AG04449 (cell line): ENCODE data around the gene PLA2G4C.

Experiments
- CTCF ChIA-PET: fragments of 350-600 bp; formaldehyde crosslinking; extraction: SDS; loops from one replicate; lab custom pipeline; 2021; ENCODE audit warnings: antibody characterized with exemption; lab: Yijun Ruan, JAX
- POLR2A ChIA-PET: fragments of 400-600, 350-600 bp; formaldehyde crosslinking; extraction: SDS; loops from one replicate; lab custom pipeline; 2020; ENCODE audit warnings: antibody characterized with exemption, inconsistent platforms; lab: Yijun Ruan, JAX
- DNase-seq: peaks from one replicate; pipeline ENCODE4 v3.0.0-alpha.2; 2010; ENCODE audit warnings: low read depth, low spot score
- H3K4me3 ChIP-seq: 2 replicates; pipeline ENCODE4 v1.5.1; 2011; ENCODE audit warnings: low read depth, mild to moderate bottlenecking, control low read depth, low read length
- TF ChIP-seq, protein P1 (sequence below): IDR thresholded peaks from one replicate; pipeline ENCODE4 v1.5.1; 2011; ENCODE audit warnings: mild to moderate bottlenecking, moderate library complexity, low read length, control low read depth, inconsistent platforms; ENCODE audit not compliant: insufficient read depth; ENCODE audit errors: missing control alignments

The PLA2G4C gene

DNA sequence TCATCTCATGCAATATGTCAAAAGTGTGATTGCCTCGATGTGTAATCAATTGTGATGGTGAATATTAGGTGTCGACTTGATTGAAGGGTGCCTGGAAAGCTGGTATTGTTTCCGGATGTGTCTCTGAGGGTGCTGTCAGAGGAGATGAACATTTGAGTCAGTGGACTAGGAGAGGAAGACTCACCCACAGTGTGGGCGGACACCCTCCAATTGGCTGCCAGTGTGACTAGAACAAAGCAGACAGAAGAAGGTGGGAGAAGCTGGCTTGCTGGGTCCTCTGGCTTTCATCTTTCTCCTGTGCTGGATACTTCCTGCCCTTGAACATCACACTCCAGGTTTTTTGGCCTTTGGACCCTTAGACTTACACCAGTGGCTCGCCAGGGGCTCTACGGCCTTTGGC, 51.3 kb downstream of the PLA2G4C start:
- CTCF ChIA-PET: interaction anchor here (0.8 kb wide), 1 partner anchor 16 kb away, joined by 5 read pairs; no protein-coding TSS in a partner anchor
- DNase-seq: no peak

DNA sequence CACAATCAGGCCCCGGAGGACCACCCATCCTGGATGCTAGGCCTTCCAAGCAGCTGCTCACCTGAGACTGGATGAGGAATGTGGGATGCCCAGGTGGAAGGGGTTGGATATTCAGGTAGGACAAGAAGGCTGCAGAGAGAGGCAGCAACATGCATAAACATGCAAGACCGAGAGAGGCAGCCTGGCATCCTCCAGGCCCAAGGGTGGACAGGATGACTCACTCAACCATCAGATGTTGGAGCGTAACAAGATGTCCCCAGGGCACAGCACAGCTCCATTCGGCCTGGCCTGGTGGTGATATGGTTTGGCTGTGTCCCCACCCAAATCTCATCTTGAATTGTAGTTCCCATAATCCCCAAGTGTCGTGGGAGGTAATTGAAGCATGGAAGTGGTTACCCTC, 56.8 kb downstream of the PLA2G4C start:
- DNase-seq: no peak
- no peak overlapping the region for H3K4me3 ChIP-seq
- TF ChIP-seq, protein P1, sequence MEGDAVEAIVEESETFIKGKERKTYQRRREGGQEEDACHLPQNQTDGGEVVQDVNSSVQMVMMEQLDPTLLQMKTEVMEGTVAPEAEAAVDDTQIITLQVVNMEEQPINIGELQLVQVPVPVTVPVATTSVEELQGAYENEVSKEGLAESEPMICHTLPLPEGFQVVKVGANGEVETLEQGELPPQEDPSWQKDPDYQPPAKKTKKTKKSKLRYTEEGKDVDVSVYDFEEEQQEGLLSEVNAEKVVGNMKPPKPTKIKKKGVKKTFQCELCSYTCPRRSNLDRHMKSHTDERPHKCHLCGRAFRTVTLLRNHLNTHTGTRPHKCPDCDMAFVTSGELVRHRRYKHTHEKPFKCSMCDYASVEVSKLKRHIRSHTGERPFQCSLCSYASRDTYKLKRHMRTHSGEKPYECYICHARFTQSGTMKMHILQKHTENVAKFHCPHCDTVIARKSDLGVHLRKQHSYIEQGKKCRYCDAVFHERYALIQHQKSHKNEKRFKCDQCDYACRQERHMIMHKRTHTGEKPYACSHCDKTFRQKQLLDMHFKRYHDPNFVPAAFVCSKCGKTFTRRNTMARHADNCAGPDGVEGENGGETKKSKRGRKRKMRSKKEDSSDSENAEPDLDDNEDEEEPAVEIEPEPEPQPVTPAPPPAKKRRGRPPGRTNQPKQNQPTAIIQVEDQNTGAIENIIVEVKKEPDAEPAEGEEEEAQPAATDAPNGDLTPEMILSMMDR: no peak
- ChIA-PET CTCF (no interaction called here), POLR2A (no interaction called here)

More for the DNA sequence above, 51.3 kb downstream of the PLA2G4C start:
- POLR2A ChIA-PET: no interaction called here
- no peak overlapping the region for H3K4me3 ChIP-seq
- TF ChIP-seq, protein P1: no peak

DNA sequence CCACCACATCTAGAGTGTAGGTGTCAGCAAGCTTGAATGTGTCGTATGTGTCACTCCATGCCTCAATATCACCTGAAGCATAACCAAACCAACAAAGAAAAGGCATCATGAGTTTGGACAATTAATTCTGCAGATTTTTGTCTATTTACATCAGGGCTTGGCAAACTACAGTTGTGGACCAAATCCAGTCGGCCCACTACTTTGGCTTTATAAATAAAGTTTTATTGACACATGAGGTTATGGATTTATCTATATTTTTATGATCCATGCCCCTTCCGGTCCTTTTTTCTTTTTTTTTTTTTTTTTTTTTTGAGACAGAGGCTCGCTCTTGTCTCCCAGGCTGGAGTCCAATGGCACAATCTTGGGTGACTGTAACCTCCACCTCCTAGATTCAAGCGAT, 57.5 kb downstream of the PLA2G4C start:
- POLR2A ChIA-PET: no interaction called here
- TF ChIP-seq, protein P1: no peak
- H3K4me3 ChIP-seq: no peak overlapping the region
- CTCF ChIA-PET: no interaction called here
- DNase-seq: no peak

DNA sequence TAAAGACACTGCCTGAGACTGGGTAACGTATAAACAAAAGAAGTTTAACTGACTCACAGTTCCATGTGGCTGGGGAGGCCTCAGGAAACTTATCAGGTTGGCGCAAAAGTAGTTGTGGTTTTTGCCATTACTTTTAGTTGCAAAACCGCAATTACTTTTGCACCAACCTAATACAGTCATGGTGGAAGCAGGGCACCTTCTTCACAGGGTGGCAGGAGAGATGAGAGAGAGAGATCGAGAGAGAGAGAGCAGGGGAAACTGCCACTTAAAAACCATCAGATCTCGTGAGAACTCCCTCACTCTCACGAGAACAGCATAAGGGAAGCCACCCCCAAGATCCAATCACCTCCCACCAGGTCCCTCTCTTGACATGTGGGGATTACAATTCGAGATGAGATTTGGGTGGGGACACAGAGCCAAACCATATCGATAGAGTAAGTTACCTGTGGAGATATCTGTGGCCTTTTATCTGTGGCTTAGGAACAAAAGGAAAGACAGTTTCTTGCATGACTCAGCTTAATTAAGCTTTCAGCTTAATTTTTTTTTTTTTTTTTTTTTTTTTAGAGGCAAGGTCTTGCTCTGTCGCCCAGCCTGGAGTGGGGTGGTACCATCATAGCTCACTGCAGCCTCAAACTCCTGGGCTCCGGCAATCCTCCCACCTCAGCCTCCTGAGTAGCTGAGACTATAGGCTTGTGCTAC, 59.1 kb downstream of the PLA2G4C start:
- H3K4me3 ChIP-seq: no peak overlapping the region
- TF ChIP-seq, protein P1: no peak
- POLR2A ChIA-PET: no interaction called here
- CTCF ChIA-PET: no interaction called here
- no peak for DNase-seq

DNA sequence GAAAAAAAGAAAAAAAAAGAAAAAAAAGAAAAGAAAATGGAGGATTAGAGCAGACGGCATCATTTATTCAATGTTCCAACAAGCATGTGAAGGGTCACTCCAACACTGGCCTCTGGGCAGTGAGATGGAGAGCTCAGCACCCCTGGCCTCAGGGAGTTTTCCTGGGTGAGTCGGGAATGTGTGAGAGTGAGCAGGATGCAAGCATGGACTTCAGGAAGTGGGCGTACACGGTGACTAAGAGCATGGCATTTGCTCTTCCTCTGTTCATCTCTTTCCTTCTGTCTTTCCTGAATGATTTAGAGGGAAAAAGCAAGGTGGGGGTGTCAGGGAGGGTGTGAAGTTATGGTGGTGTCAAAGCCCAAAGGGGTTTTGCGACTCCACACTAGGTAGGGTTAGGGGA, 66.1 kb downstream of the PLA2G4C start:
- DNase-seq: no peak
- CTCF ChIA-PET: no interaction called here
- TF ChIP-seq, protein P1: no peak
- POLR2A ChIA-PET: no interaction called here
- H3K4me3 ChIP-seq: no peak overlapping the region

DNA sequence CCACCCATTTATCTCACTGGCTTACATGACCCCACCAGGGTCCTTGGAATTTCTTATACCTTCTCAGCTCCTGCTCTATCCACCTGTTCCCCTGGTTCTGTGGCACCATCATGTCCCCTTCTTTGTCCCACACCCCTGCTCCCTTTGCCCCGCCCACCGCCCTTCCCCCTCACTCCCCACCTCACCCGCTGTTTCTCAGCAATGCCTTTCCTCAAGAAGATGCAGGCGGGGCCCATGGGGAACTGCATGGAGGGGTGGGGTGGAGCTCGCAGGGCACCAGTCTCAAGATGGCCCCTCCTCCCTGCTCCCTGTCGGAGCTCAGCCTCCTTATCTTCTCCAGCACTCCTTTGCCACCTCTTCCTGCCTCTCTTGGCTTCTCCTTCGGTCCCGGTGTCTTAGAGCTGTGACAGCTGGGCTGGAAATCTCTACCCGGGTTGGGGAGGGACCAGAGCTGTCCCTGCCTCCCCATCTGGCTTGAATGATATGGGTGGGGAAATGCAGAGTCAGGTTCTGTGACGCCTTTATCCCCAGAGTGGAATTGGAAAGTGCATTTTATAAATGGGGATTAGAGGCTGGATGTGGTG, 66.8 kb downstream of the PLA2G4C start, which contains the start of gene CABP5:
CABP5 (minus strand) TSS at position 405 of the 584 bp plus-strand sequence; CDS start at position 248, 157 bp downstream.
- CTCF ChIA-PET: interaction anchor here (0.9 kb wide), 2 partner anchors 16 to 80 kb away, joined by 3 to 5 read pairs; no protein-coding TSS in a partner anchor
- POLR2A ChIA-PET: no interaction called here
- H3K4me3 ChIP-seq: no peak within 1 kb of the TSS
- no peak for DNase-seq
- TF ChIP-seq, protein P1: no peak
